H1 (cell line): Measurements from ENCODE around the gene ANAPC2. TPM values are rescaled to one million over a fixed set of nuclear protein-coding genes. Genes with fewer than 3 reads are reported as not detected.

Experiments
- BCL11A ChIP-seq, 2 experiments: IDR thresholded peaks; one replicate each; pipeline ENCODE4 v1.6.1; 2011; ENCODE audit warnings: low read depth in 2 of 2, low read length in 2 of 2, mild to moderate bottlenecking in 2 of 2
- CBX5 ChIP-seq: fragments of 300-800, 300-1000 bp; sonication (generic); IDR thresholded peaks from 2 replicates; pipeline ENCODE4 v1.7.1; 2016; ENCODE audit warnings: antibody characterized with exemption, low read length, low read depth
- CEBPB ChIP-seq: IDR thresholded peaks from 2 replicates; pipeline ENCODE4 v1.6.1; 2012; ENCODE audit warnings: low read depth, low read length
- CHD2 ChIP-seq: IDR thresholded peaks from 2 replicates; pipeline ENCODE4 v1.6.1; 2012; ENCODE audit warnings: low read length, improper control_type of control experiment
- CREB1 ChIP-seq: IDR thresholded peaks from 2 replicates; pipeline ENCODE4 v1.6.1; 2012; ENCODE audit warnings: inconsistent platforms
- CTBP2 ChIP-seq: IDR thresholded peaks from 2 replicates; pipeline ENCODE4 v1.7.0; 2011; ENCODE audit warnings: borderline replicate concordance, mild to moderate bottlenecking, moderate library complexity, mixed read lengths, low read length; ENCODE audit not compliant: insufficient read depth, insufficient read length
- EP300 ChIP-seq, 2 experiments: IDR thresholded peaks; 1 replicate in 1 of 2; 2 replicates in 1 of 2; pipeline ENCODE4 v1.6.1; 2011 to 2012; ENCODE audit warnings: low read depth in 2 of 2, low read length in 2 of 2, mild to moderate bottlenecking in 2 of 2, borderline replicate concordance in 1 of 2, inconsistent platforms in 1 of 2, moderate library complexity in 1 of 2
- EZH2 ChIP-seq: fragments of 200-600 bp; sonication (generic); IDR thresholded peaks from 2 replicates; pipeline ENCODE4 v1.7.1; 2012; ENCODE audit warnings: low read depth, mild to moderate bottlenecking, moderate library complexity, low read length, inconsistent platforms; ENCODE audit not compliant: severe bottlenecking
- GABPA ChIP-seq: IDR thresholded peaks from 2 replicates; pipeline ENCODE4 v1.6.1; 2011; ENCODE audit warnings: mild to moderate bottlenecking, low read length, moderate library complexity, borderline replicate concordance; ENCODE audit not compliant: insufficient read depth
- HDAC2 ChIP-seq, 2 experiments: fragments of 300-600 bp in 1 of 2; sonication (generic) in 1 of 2; IDR thresholded peaks; 2 replicates each; pipeline ENCODE4 v1.6.1; 2011 to 2012; ENCODE audit warnings: low read depth in 2 of 2, low read length in 2 of 2, mild to moderate bottlenecking in 2 of 2, moderate library complexity in 2 of 2, borderline replicate concordance in 1 of 2, inconsistent platforms in 1 of 2
- KDM5A ChIP-seq: fragments of 200-600 bp; IDR thresholded peaks from 2 replicates; pipeline ENCODE4 v1.7.1; 2012; ENCODE audit warnings: mild to moderate bottlenecking, low read length, inconsistent platforms, mixed read lengths
- MAFK ChIP-seq: IDR thresholded peaks from 2 replicates; pipeline ENCODE4 v1.6.1; 2012; ENCODE audit warnings: low read depth, mild to moderate bottlenecking, improper control_type of control experiment, low read length
- POLR2A ChIP-seq, 2 experiments: IDR thresholded peaks; 1 replicate in 1 of 2; 2 replicates in 1 of 2; pipeline ENCODE4 v1.6.1; 2011; ENCODE audit warnings: low read depth in 2 of 2, low read length in 2 of 2, mild to moderate bottlenecking in 2 of 2; ENCODE audit errors: control extremely low read depth in 1 of 2
- RBBP5 ChIP-seq: IDR thresholded peaks from 2 replicates; pipeline ENCODE4 v1.7.1; 2012; ENCODE audit warnings: low read depth, mild to moderate bottlenecking, inconsistent platforms, low read length, moderate library complexity, borderline replicate concordance
- RNF2 ChIP-seq: fragments of 200-900, 300-1000 bp; sonication (generic); IDR thresholded peaks from 2 replicates; pipeline ENCODE4 v1.7.1; 2016; ENCODE audit warnings: borderline replicate concordance, low read depth, mild to moderate bottlenecking, antibody characterized with exemption, low read length; ENCODE audit not compliant: poor library complexity, severe bottlenecking; ENCODE audit errors: missing control alignments
- SAP30 ChIP-seq: fragments of 300-600 bp; sonication (generic); IDR thresholded peaks from 2 replicates; pipeline ENCODE4 v1.7.1; 2012; ENCODE audit warnings: low read length, moderate library complexity, mild to moderate bottlenecking, inconsistent platforms; ENCODE audit not compliant: insufficient read depth, insufficient replicate concordance
- SIN3A ChIP-seq, 2 experiments: IDR thresholded peaks in 1 of 2; conservative IDR thresholded peaks in 1 of 2; 2 replicates each; pipeline ENCODE4 v1.6.1; 2011 to 2012; ENCODE audit warnings: low read length in 2 of 2, improper control_type of control experiment in 1 of 2, low read depth in 1 of 2, mild to moderate bottlenecking in 1 of 2
- SUZ12 ChIP-seq: fragments of 200-600 bp; sonication (generic); IDR thresholded peaks from 2 replicates; pipeline ENCODE4 v1.6.1; 2012; ENCODE audit warnings: mild to moderate bottlenecking, inconsistent platforms, low read length, moderate library complexity, mixed read lengths
- TAF1 ChIP-seq: IDR thresholded peaks from 2 replicates; pipeline ENCODE4 v1.6.1; 2011; ENCODE audit warnings: mild to moderate bottlenecking, low read depth, low read length
- TEAD4 ChIP-seq: IDR thresholded peaks from 2 replicates; pipeline ENCODE4 v1.6.1; 2012; ENCODE audit warnings: low read depth, low read length, inconsistent platforms, mixed read lengths
- YY1 ChIP-seq: IDR thresholded peaks from 2 replicates; pipeline ENCODE4 v1.6.1; 2011; ENCODE audit warnings: low read depth, mild to moderate bottlenecking, low read length
- polyA plus RNA-seq, 7 experiments: library from polyadenylated mRNA; depleted of rRNA in 3 of 7; stranded (reverse) in 5 of 7; unstranded in 2 of 7; fragments of >200 nt in 5 of 7; fragments of 200-250 nt in 2 of 7; gene quantifications; 1 replicate in 5 of 7; 2 replicates in 1 of 7; 4 replicates in 1 of 7; pipeline versions ENCODE4 v1.2.1 to v1.2.3, GENCODE V29; 2011 to 2013; ENCODE audit warnings: missing spikeins in 2 of 7, mixed read lengths in 2 of 7
- total RNA-seq: library from RNA; stranded (reverse); fragmentation: NEBNext Ultra II Directional; extraction: Animal tissue kit (Norgen Biotek cat#: 25700); gene quantifications from 2 replicates; pipeline ENCODE4 v1.2.1, GENCODE V29; 2021
- TF ChIP-seq, protein P1 (sequence below): IDR thresholded peaks from 2 replicates; pipeline ENCODE4 v1.6.1; 2011; ENCODE audit warnings: low read length, improper control_type of control experiment

ANAPC2 gene
- total and polyA plus RNA-seq, 2 of the 8 experiments (the other 6 are each of a cell fraction or from before 2014, with no cell fraction given), result 30.2 to 37.7 TPM

DNA sequence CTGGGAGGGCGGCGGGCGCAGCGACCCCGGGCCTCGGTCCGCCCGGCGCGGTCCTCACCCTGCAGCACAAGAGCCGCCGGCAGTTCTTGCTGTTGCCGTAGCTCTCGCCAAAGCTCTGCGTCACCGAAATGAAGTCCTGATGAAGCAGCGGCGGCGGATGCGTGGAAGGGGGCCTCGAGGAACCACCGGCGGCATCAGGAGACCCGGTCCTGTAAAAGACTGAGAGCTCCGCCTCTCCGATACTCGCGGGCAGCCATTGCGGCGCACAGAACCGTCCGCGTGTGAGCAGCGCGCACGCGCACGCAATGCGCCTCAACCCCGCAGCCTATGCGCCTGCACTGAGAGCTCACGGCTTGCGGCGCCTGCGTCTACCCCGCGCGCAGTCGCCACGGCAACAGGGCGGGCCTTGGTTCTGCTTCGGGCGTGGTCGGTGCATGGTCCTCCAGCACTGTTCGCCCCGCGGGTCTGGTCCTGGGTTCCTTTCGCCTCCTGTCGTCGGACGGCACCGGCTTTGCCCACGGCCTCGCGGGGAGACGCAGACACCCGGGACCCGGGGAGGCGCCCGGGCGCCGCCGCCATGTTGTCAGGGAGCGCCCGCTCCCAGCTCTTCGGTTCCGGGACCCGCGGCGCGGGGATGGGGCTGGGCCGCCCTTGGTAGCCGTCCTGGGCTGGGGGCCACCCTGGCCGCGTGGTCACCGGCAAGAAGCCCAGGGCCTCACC lies 58.7 kb downstream of the ANAPC2 start (continued):
- peak in 1 of 2 experiments; percentile 51; a peak in 1 of 4 replicates for TF ChIP-seq SIN3A (conservative IDR thresholded peaks at IDR 0.05 in 1 of 2, IDR thresholded peaks at IDR 0.05 in 1 of 2; ENCODE audit: low read depth in 1 of 2, low read length in 2 of 2)
- TF ChIP-seq BCL11A (IDR thresholded peaks at IDR 0.05; ENCODE audit: low read depth in 2 of 2, low read length in 2 of 2), result no peak
- no peak for TF ChIP-seq SAP30
- TF ChIP-seq CEBPB, result no peak
- TF ChIP-seq EZH2, result peak; percentile 56
- TF ChIP-seq CTBP2, result no peak
- peak; percentile 61; the same call in 1 of the 2 replicates for TF ChIP-seq KDM5A
- peak in 1 of 2 experiments; percentile 87; a peak in 2 of 4 replicates for TF ChIP-seq HDAC2 (IDR thresholded peaks at IDR 0.05; ENCODE audit: borderline replicate concordance in 1 of 2, low read depth in 2 of 2, low read length in 2 of 2)
- TF ChIP-seq SUZ12, result no peak
- TF ChIP-seq RNF2, result no peak
- peak; percentile 29; the same call in 1 of the 2 replicates for TF ChIP-seq GABPA
- TF ChIP-seq RBBP5, result peak; percentile 46; the same call in 1 of the 2 replicates
- TF ChIP-seq TAF1, result peak; percentile 93
- TF ChIP-seq, protein P1, sequence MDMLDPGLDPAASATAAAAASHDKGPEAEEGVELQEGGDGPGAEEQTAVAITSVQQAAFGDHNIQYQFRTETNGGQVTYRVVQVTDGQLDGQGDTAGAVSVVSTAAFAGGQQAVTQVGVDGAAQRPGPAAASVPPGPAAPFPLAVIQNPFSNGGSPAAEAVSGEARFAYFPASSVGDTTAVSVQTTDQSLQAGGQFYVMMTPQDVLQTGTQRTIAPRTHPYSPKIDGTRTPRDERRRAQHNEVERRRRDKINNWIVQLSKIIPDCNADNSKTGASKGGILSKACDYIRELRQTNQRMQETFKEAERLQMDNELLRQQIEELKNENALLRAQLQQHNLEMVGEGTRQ, result no peak
- peak in 1 of 2 experiments; percentile 80; a peak in 2 of 3 replicates for TF ChIP-seq POLR2A (IDR thresholded peaks at IDR 0.05; ENCODE audit: control extremely low read depth in 1 of 2, low read depth in 2 of 2, low read length in 2 of 2)
- peak; percentile 87; the same call in 1 of the 2 replicates for TF ChIP-seq YY1
- no peak for TF ChIP-seq MAFK
- no peak for TF ChIP-seq TEAD4
- TF ChIP-seq CBX5, result no peak
- TF ChIP-seq CREB1, result peak; percentile 76
- no peak for TF ChIP-seq CHD2
- no peak for TF ChIP-seq EP300 (IDR thresholded peaks at IDR 0.05; ENCODE audit: borderline replicate concordance in 1 of 2, low read depth in 2 of 2, low read length in 2 of 2)
